GM19452 (cell line): ENCODE results near the gene DLG2.

Experiments used
- ATAC-seq: cut with Tn5 transposase; IDR thresholded peaks from one replicate; pipeline ENCODE4 v1.9.1; 2021; ENCODE audit not compliant: unreplicated experiment

DLG2 gene

GRCh38 chr11:83713708-83714107, 1913.4 kb downstream of the DLG2 start:
- no peak for ATAC-seq

GRCh38 chr11:83711106-83711527, 1916.0 kb downstream of the DLG2 start:
- no peak for ATAC-seq

- ATAC-seq = no peak
Observed at GRCh38 chr11:83709434-83709833, 1917.7 kb downstream of the DLG2 start.

- ATAC-seq = no peak
Observed at GRCh38 chr11:83706566-83706965, 1920.6 kb downstream of the DLG2 start.

GRCh38 chr11:83702796-83703195, 1924.3 kb downstream of the DLG2 start:
- no peak for ATAC-seq

- ATAC-seq = no peak
Observed at GRCh38 chr11:83697518-83697917, 1929.6 kb downstream of the DLG2 start.

GRCh38 chr11:83695046-83695445, 1932.1 kb downstream of the DLG2 start:
- ATAC-seq = no peak

GRCh38 chr11:83694191-83694910, 1932.8 kb downstream of the DLG2 start:
- ATAC-seq = no peak

GRCh38 chr11:83693306-83693992, 1933.7 kb downstream of the DLG2 start:
- ATAC-seq = no peak

GRCh38 chr11:83692675-83693074, 1934.5 kb downstream of the DLG2 start:
- ATAC-seq = no peak

- no peak for ATAC-seq
Observed at GRCh38 chr11:83691451-83691950, 1935.6 kb downstream of the DLG2 start.

- no peak for ATAC-seq
Observed at GRCh38 chr11:83689144-83689780, 1937.9 kb downstream of the DLG2 start.

GRCh38 chr11:83687787-83688186, 1939.4 kb downstream of the DLG2 start:
- ATAC-seq = no peak

- no peak for ATAC-seq
Observed at GRCh38 chr11:83685730-83686129, 1941.4 kb downstream of the DLG2 start.

GRCh38 chr11:83684071-83684470, 1943.1 kb downstream of the DLG2 start:
- ATAC-seq = no peak

GRCh38 chr11:83682611-83682973, 1944.6 kb downstream of the DLG2 start:
- peak; percentile 91 for ATAC-seq

GRCh38 chr11:83681906-83682610, 1945.1 kb downstream of the DLG2 start:
- ATAC-seq = no peak

- ATAC-seq = peak; percentile 50
Observed at GRCh38 chr11:83681031-83681781, 1945.9 kb downstream of the DLG2 start.

- no peak for ATAC-seq
Observed at GRCh38 chr11:83680321-83680720, 1946.8 kb downstream of the DLG2 start.

GRCh38 chr11:83678831-83679584, 1948.1 kb downstream of the DLG2 start:
- no peak for ATAC-seq
